ENCODE results near the gene CRYGC. TPM values are rescaled to one million over a fixed set of nuclear protein-coding genes. Genes with fewer than 3 reads are reported as not detected.
"Not testable (repeated sequence)": the region's sequence is repeated elsewhere in the genome, so short reads cannot be mapped to it uniquely, and the experiment has no call there.

The CRYGC gene
- total RNA-seq, 1 donor from 2014 or later = not detected

DNA sequence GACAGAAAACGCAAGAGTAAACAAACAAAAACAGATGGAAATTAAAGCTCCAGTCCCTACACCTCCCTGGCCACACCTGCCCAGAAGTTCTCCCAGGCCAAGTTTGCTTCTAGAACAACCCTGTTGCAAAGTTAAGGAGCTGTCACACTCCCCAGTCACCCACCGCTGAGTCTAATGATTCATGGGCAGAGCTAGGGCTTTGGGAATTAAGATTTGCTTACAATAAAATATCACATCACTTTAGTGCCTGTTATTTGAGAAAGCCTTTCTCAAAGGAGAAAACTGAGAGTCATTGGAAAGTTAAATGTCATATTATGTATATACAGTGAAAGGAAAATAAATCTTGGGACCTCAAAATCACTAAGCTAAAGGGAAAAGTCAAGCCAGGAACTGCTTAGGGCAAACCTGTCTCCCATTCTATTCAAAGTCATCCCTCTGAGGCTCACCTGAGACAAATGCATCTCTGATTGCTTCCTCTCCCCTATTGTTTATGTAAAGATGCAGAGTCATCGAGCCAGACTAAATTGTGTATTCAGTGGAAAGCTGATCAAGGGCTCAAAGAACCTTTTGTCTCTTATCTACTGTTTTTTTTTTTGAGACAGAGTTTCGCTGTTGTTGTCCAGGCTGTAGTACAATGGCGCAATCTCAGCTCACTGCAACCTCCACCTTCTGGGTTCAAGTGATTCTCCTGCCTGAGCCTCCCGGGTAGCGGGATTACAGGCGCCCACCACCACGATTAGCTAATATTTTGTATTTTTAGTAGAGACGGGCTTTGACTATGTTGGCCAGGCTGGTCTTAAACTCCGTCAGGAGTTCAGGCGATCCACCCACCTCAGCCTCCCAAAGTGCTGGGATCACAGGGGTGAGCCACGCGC, 13.5 kb upstream of the CRYGC start:
- intact Hi-C loops (cut with DNase I) = no loop called here
- DNase-seq = no peak
- Histone ChIP-seq H3K4me3 (no peak overlapping the region), H3K36me3 (no peaks in the 10 kb centered on the region), H3K9me3 (no peaks in the 10 kb centered on the region), H3K4me1 (no peaks in the 10 kb centered on the region), H3K27ac (no peak overlapping the region), H3K27me3 (ENCODE audit: low read depth) (no peaks in the 10 kb centered on the region)
- TF ChIP-seq, protein P1, sequence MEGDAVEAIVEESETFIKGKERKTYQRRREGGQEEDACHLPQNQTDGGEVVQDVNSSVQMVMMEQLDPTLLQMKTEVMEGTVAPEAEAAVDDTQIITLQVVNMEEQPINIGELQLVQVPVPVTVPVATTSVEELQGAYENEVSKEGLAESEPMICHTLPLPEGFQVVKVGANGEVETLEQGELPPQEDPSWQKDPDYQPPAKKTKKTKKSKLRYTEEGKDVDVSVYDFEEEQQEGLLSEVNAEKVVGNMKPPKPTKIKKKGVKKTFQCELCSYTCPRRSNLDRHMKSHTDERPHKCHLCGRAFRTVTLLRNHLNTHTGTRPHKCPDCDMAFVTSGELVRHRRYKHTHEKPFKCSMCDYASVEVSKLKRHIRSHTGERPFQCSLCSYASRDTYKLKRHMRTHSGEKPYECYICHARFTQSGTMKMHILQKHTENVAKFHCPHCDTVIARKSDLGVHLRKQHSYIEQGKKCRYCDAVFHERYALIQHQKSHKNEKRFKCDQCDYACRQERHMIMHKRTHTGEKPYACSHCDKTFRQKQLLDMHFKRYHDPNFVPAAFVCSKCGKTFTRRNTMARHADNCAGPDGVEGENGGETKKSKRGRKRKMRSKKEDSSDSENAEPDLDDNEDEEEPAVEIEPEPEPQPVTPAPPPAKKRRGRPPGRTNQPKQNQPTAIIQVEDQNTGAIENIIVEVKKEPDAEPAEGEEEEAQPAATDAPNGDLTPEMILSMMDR (IDR thresholded peaks at IDR 0.05) = no peak
- no peak for ATAC-seq

DNA sequence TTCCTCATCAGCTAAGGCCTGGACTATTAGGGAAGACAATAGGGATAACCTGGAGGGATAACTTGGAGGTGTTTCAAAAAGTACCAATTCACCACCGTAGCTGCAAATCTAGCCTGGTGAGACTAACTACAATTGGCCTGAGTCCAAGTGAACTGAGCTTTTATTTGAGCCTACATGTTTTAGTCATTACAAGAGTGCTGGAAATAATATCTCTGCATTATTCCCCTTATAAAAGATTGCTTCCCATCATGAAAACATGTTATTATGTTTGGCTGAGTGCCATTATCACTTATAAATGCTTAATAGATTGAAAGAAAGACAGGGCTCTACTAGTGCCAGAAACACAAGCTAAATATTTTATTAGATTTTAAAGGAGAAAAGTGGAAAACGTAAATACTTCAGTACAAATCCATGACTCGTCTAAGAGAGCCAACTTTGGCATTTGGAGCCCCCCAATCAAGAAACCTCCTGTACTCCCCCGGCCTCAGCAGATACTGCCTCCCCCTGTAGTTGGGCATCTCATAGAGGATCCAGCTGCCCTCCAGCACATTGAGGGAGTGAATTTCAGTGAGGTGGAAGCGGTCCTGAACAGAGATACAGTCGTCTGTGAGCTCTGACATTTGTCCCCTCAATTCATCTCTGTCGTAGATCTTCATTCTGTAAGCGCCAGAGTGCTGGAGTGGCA, 12.8 kb upstream of the CRYGC start:
- Histone ChIP-seq H3K27me3 (ENCODE audit: low read depth) (no peaks in the 10 kb centered on the region), H3K36me3 (no peaks in the 10 kb centered on the region), H3K4me3 (no peak overlapping the region), H3K9me3 (no peaks in the 10 kb centered on the region), H3K4me1 (no peaks in the 10 kb centered on the region), H3K27ac (no peak overlapping the region)
- TF ChIP-seq, protein P1 (IDR thresholded peaks at IDR 0.05) = no peak
- intact Hi-C loops (cut with DNase I) = no loop called here
- ATAC-seq (no peak), DNase-seq (no peak)

DNA sequence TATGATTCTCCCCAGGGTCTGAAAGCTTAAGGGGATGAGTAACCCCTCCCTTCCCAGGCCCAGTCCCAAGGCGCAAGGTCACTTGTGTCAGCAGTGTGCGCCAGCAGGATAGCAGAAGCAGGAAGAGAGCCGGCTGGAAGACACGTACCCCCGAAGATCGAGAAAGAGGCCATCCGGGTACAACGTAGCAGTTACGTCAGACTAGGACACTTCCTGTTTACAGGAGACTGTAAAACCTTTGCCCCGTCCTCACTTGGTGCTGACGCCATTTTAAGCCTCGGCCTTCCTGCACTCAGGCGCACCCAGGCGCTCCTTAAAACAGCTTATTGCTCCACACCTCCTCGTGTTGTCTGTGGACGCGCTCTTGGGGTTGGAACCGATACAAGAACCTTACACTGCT, 9.8 kb upstream of the CRYGC start:
- no peaks in the 10 kb centered on the region for H3K9me3 ChIP-seq
- no peak overlapping the region for H3K27ac ChIP-seq
- H3K4me1 ChIP-seq = no peaks in the 10 kb centered on the region
- intact Hi-C loops (cut with DNase I) = no loop called here
- ATAC-seq = no peak
- no peaks in the 10 kb centered on the region for H3K27me3 ChIP-seq (ENCODE audit: low read depth)
- TF ChIP-seq, protein P1 (IDR thresholded peaks at IDR 0.05) = no peak
- H3K4me3 ChIP-seq = no peak overlapping the region
- no peaks in the 10 kb centered on the region for H3K36me3 ChIP-seq
- DNase-seq = no peak

- H3K27ac ChIP-seq; DNase-seq; intact Hi-C loops (cut with DNase I); H3K36me3 ChIP-seq; ATAC-seq; H3K4me3 ChIP-seq; H3K9me3 ChIP-seq; H3K4me1 ChIP-seq; H3K27me3 ChIP-seq (ENCODE audit: low read depth): not testable (repeated sequence)
These were observed 8.7 kb upstream of the CRYGC start for GRCh38 chr2:208138334-208138733.

- Histone ChIP-seq H3K4me1 (no peaks in the 10 kb centered on the region), H3K27me3 (ENCODE audit: low read depth) (no peaks in the 10 kb centered on the region), H3K9me3 (no peaks in the 10 kb centered on the region), H3K36me3 (no peaks in the 10 kb centered on the region), H3K4me3 (no peak overlapping the region), H3K27ac (no peak overlapping the region)
- no peak for DNase-seq
- TF ChIP-seq, protein P1 (IDR thresholded peaks at IDR 0.05) = no peak
- intact Hi-C loops (cut with DNase I) = no loop called here
- no peak for ATAC-seq
These were observed 7.1 kb upstream of the CRYGC start for GRCh38 chr2:208136716-208137094.

All from lower lobe of right lung (tissue), 2 donors.